Mucosa of rectum (tissue), 2 donors: ENCODE results near the gene RUNX3.

Experiments used
- H3K27ac ChIP-seq, 2 donors: one replicate each; pipeline ENCODE4 v1.7.0; 2013; ENCODE audit warnings: inconsistent platforms in 2 of 2, low read depth in 2 of 2, low read length in 2 of 2
- H3K27me3 ChIP-seq, 2 donors: one replicate each; pipeline ENCODE4 v1.7.0; 2013; ENCODE audit warnings: low read length in 2 of 2; ENCODE audit not compliant: control insufficient read depth in 2 of 2, insufficient read depth in 2 of 2
- H3K36me3 ChIP-seq, 2 donors: one replicate each; pipeline ENCODE4 v1.7.0; 2013; ENCODE audit warnings: low read length in 2 of 2; ENCODE audit not compliant: control insufficient read depth in 2 of 2, insufficient read depth in 2 of 2
- H3K4me1 ChIP-seq, 2 donors: one replicate each; pipeline ENCODE4 v1.7.0; 2013; ENCODE audit warnings: low read length in 2 of 2, mild to moderate bottlenecking in 1 of 2; ENCODE audit not compliant: control insufficient read depth in 2 of 2, insufficient read depth in 2 of 2
- H3K4me3 ChIP-seq, 2 donors: one replicate each; pipeline ENCODE4 v1.7.0; 2013; ENCODE audit warnings: low read length in 2 of 2
- H3K9ac ChIP-seq, 2 donors: one replicate each; pipeline ENCODE4 v1.7.0; 2013; ENCODE audit warnings: low read length in 2 of 2, low read depth in 1 of 2, mild to moderate bottlenecking in 1 of 2
- H3K9me3 ChIP-seq, 2 donors: one replicate each; pipeline ENCODE4 v1.7.0; 2013; ENCODE audit warnings: low read length in 2 of 2; ENCODE audit not compliant: control insufficient read depth in 2 of 2
- donor health status: healthy.
- donor health status: Normal muscosa, but diverticular disease.

RUNX3 gene

GRCh38 chr1:24857507-24858133, 72.5 kb downstream of the RUNX3 start:
- Histone ChIP-seq H3K4me1 (peaks cover 10 to 29% of the 10 kb centered on the region in 2 donors), H3K36me3 (no peaks in the 10 kb centered on the region), H3K27ac (no peak overlapping the region), H3K27me3 (no peaks in the 10 kb centered on the region), H3K4me3 (no peak overlapping the region), H3K9me3 (no peaks in the 10 kb centered on the region), H3K9ac (no peak overlapping the region)

GRCh38 chr1:24856787-24857506, 73.1 kb downstream of the RUNX3 start:
- Histone ChIP-seq H3K27ac (no peak overlapping the region), H3K27me3 (no peaks in the 10 kb centered on the region), H3K9me3 (no peaks in the 10 kb centered on the region), H3K4me3 (no peak overlapping the region), H3K36me3 (no peaks in the 10 kb centered on the region), H3K4me1 (peaks cover 8 to 22% of the 10 kb centered on the region in 2 donors), H3K9ac (no peak overlapping the region)

GRCh38 chr1:24855474-24855873, 74.6 kb downstream of the RUNX3 start:
- no peak overlapping the region for H3K27ac ChIP-seq
- no peak overlapping the region for H3K9ac ChIP-seq
- no peaks in the 10 kb centered on the region for H3K36me3 ChIP-seq
- peaks cover 0 to 7% of the 10 kb centered on the region in 2 donors for H3K4me1 ChIP-seq
- no peaks in the 10 kb centered on the region for H3K9me3 ChIP-seq
- no peak overlapping the region for H3K4me3 ChIP-seq
- no peaks in the 10 kb centered on the region for H3K27me3 ChIP-seq

GRCh38 chr1:24853649-24854048, 76.4 kb downstream of the RUNX3 start:
- H3K27ac ChIP-seq, result no peak overlapping the region

GRCh38 chr1:24850328-24850920, 79.7 kb downstream of the RUNX3 start:
- Histone ChIP-seq H3K27me3 (no peaks in the 10 kb centered on the region), H3K9ac (no peak overlapping the region), H3K4me3 (no peak overlapping the region), H3K27ac (no peak overlapping the region), H3K9me3 (no peaks in the 10 kb centered on the region), H3K4me1 (peaks cover 4 to 10% of the 10 kb centered on the region in 2 donors), H3K36me3 (no peaks in the 10 kb centered on the region)

More at GRCh38 chr1:24853649-24854048, 76.4 kb downstream of the RUNX3 start:
- no peaks in the 10 kb centered on the region for H3K36me3 ChIP-seq
- no peak overlapping the region for H3K4me3 ChIP-seq
- H3K9me3 ChIP-seq, result no peaks in the 10 kb centered on the region
- no peak overlapping the region for H3K9ac ChIP-seq
- H3K4me1 ChIP-seq, result peaks cover 1 to 9% of the 10 kb centered on the region in 2 donors
- no peaks in the 10 kb centered on the region for H3K27me3 ChIP-seq

GRCh38 chr1:24849672-24850295, 80.3 kb downstream of the RUNX3 start:
- no peaks in the 10 kb centered on the region for H3K36me3 ChIP-seq
- no peak overlapping the region for H3K27ac ChIP-seq

More at GRCh38 chr1:24849672-24850295, 80.3 kb downstream of the RUNX3 start:
- Histone ChIP-seq H3K9me3 (no peaks in the 10 kb centered on the region), H3K4me3 (no peak overlapping the region), H3K4me1 (peaks cover 4 to 10% of the 10 kb centered on the region in 2 donors), H3K27me3 (no peaks in the 10 kb centered on the region), H3K9ac (no peak overlapping the region)
